IMR-90 (cell line): ENCODE measurements around the gene TBC1D17. TPM values are rescaled to one million over a fixed set of nuclear protein-coding genes. Genes with fewer than 3 reads are reported as not detected.

Experiments
- ATAC-seq: fragments of 200-7000 bp; cut with Tn5 transposase; 2 replicates; pipeline ENCODE4 v1.9.1; 2020; ENCODE audit warnings: low read depth, mild to moderate bottlenecking, moderate library complexity
- BruUV-seq: library from RNA; stranded (reverse); fragments of 400-500 nt; replicated peaks from 2 replicates; lab custom pipeline; 2021; lab: Mats Ljungman, UMichigan
- CTCF ChIA-PET: fragments of 300-600 bp; formaldehyde crosslinking; extraction: SDS; loops from one replicate; lab custom pipeline; 2021; ENCODE audit warnings: antibody characterized with exemption; lab: Yijun Ruan, JAX
- POLR2A ChIA-PET: fragments of 300-600 bp; sonication (Branson Sonifier 250); formaldehyde crosslinking; loops from one replicate; lab custom pipeline; 2022; ENCODE audit warnings: antibody characterized with exemption; ENCODE audit not compliant: unreplicated experiment; lab: Charles Lee
- DNase-seq: peaks from one replicate; pipeline ENCODE4 v3.0.0; 2013
- H2AFZ ChIP-seq: replicated peaks from 2 replicates; pipeline ENCODE3; 2013; ENCODE audit warnings: low read length, mild to moderate bottlenecking; ENCODE audit not compliant: poor library complexity
- H2AK5ac ChIP-seq: 2 replicates; pipeline ENCODE4 v1.6.1; 2013; ENCODE audit warnings: low read depth, low read length, inconsistent platforms
- H2AK9ac ChIP-seq: replicated peaks from 2 replicates; pipeline ENCODE3; 2013; ENCODE audit warnings: mild to moderate bottlenecking, low read depth, low read length, moderate library complexity; ENCODE audit not compliant: poor library complexity
- H2BK120ac ChIP-seq: 2 replicates; pipeline ENCODE4 v1.6.1; 2013; ENCODE audit warnings: low read depth, low read length, inconsistent platforms
- H2BK15ac ChIP-seq: 3 replicates; pipeline ENCODE4 v1.6.1; 2013; ENCODE audit warnings: low read depth, low read length, inconsistent platforms
- H2BK20ac ChIP-seq: 2 replicates; pipeline ENCODE4 v1.6.1; 2013; ENCODE audit warnings: low read depth, mild to moderate bottlenecking, inconsistent platforms, low read length, moderate library complexity
- H2BK5ac ChIP-seq: 2 replicates; pipeline ENCODE4 v1.6.1; 2013; ENCODE audit warnings: mild to moderate bottlenecking, low read depth, low read length, inconsistent platforms; ENCODE audit not compliant: poor library complexity, severe bottlenecking
- H3K14ac ChIP-seq: replicated peaks from 2 replicates; pipeline ENCODE4 v1.6.1; 2013; ENCODE audit warnings: low read depth, low read length, inconsistent platforms
- H3K18ac ChIP-seq: 2 replicates; pipeline ENCODE4 v1.6.1; 2013; ENCODE audit warnings: low read depth, low read length, control low read depth
- H3K23ac ChIP-seq: 2 replicates; pipeline ENCODE4 v1.6.1; 2013; ENCODE audit warnings: low read depth, low read length, inconsistent platforms
- H3K27ac ChIP-seq: 2 replicates; pipeline ENCODE4 v1.5.1; 2013; ENCODE audit warnings: mild to moderate bottlenecking, control low read depth, low read length; ENCODE audit not compliant: insufficient read depth
- H3K27me3 ChIP-seq: 2 replicates; pipeline ENCODE4 v1.6.1; 2013; ENCODE audit warnings: low read length; ENCODE audit not compliant: control insufficient read depth, insufficient read depth
- H3K36me3 ChIP-seq: 2 replicates; pipeline ENCODE4 v1.6.1; 2013; ENCODE audit warnings: low read length, mixed read lengths; ENCODE audit not compliant: control insufficient read depth, insufficient read depth
- H3K4ac ChIP-seq: 2 replicates; pipeline ENCODE4 v1.6.1; 2013; ENCODE audit warnings: low read depth, low read length, inconsistent platforms
- H3K4me1 ChIP-seq: 2 replicates; pipeline ENCODE4 v1.6.1; 2013; ENCODE audit warnings: low read length, mixed read lengths; ENCODE audit not compliant: control insufficient read depth, insufficient read depth
- H3K4me2 ChIP-seq: 2 replicates; pipeline ENCODE4 v1.6.1; 2013; ENCODE audit warnings: low read depth, mild to moderate bottlenecking, control low read depth, low read length, moderate library complexity
- H3K4me3 ChIP-seq: 2 replicates; pipeline ENCODE4 v1.5.1; 2013; ENCODE audit warnings: low read depth, mild to moderate bottlenecking, control low read depth, low read length, moderate library complexity; ENCODE audit not compliant: insufficient read depth
- H3K56ac ChIP-seq: 2 replicates; pipeline ENCODE4 v1.6.1; 2013; ENCODE audit warnings: low read length, inconsistent platforms; ENCODE audit not compliant: insufficient read depth; ENCODE audit errors: extremely low read depth
- H3K79me1 ChIP-seq, 2 experiments: 2 replicates each; pipeline ENCODE4 v1.6.1; 2013; ENCODE audit warnings: low read length in 2 of 2, inconsistent platforms in 1 of 2, low read depth in 1 of 2
- H3K9ac ChIP-seq: 2 replicates; pipeline ENCODE4 v1.6.1; 2013; ENCODE audit warnings: low read depth, low read length, control low read depth
- H3K9me1 ChIP-seq: 2 replicates; pipeline ENCODE4 v1.6.1; 2013; ENCODE audit warnings: low read length, inconsistent platforms; ENCODE audit not compliant: insufficient read depth
- H3K9me3 ChIP-seq: 2 replicates; pipeline ENCODE4 v1.6.1; 2013; ENCODE audit warnings: low read length; ENCODE audit not compliant: control insufficient read depth, insufficient read depth
- H4K20me1 ChIP-seq: 2 replicates; pipeline ENCODE4 v1.6.1; 2013; ENCODE audit warnings: low read length, inconsistent platforms; ENCODE audit not compliant: insufficient read depth
- H4K5ac ChIP-seq: 2 replicates; pipeline ENCODE4 v1.6.1; 2013; ENCODE audit warnings: mild to moderate bottlenecking, low read depth, low read length, control low read depth
- H4K8ac ChIP-seq, 2 experiments: 2 replicates each; pipeline ENCODE4 v1.6.1; 2013; ENCODE audit warnings: low read depth in 2 of 2, low read length in 2 of 2, control low read depth in 1 of 2, inconsistent platforms in 1 of 2
- H4K91ac ChIP-seq: 2 replicates; pipeline ENCODE4 v1.6.1; 2013; ENCODE audit warnings: low read depth, low read length, inconsistent platforms; ENCODE audit not compliant: insufficient read depth
- BHLHE40 ChIP-seq: fragments of 150-350 bp; IDR thresholded peaks from 2 replicates; pipeline ENCODE4 v1.6.1; 2016; ENCODE audit warnings: mild to moderate bottlenecking, low read depth, low read length
- CEBPB ChIP-seq: IDR thresholded peaks from 2 replicates; pipeline ENCODE4 v1.6.1; 2012; ENCODE audit warnings: low read depth, low read length, improper control_type of control experiment
- CHD1 ChIP-seq: IDR thresholded peaks from 2 replicates; pipeline ENCODE4 v1.6.1; 2012; ENCODE audit warnings: low read depth, low read length, improper control_type of control experiment
- CTCF ChIP-seq: conservative IDR thresholded peaks from 2 replicates; pipeline ENCODE4 v1.5.1; 2012; ENCODE audit warnings: mild to moderate bottlenecking, low read depth, low read length, improper control_type of control experiment
- ELK1 ChIP-seq: fragments of 150-350 bp; IDR thresholded peaks from 2 replicates; pipeline ENCODE4 v1.6.1; 2016; ENCODE audit warnings: low read depth, mild to moderate bottlenecking, low read length, moderate library complexity, borderline replicate concordance
- FOS ChIP-seq: fragments of 150-350 bp; IDR thresholded peaks from 2 replicates; pipeline ENCODE4 v1.6.1; 2016; ENCODE audit warnings: low read depth, low read length
- MAFK ChIP-seq: IDR thresholded peaks from 2 replicates; pipeline ENCODE4 v1.6.1; 2012; ENCODE audit warnings: low read depth, low read length, improper control_type of control experiment
- MAZ ChIP-seq: IDR thresholded peaks from 2 replicates; pipeline ENCODE4 v1.6.1; 2012; ENCODE audit warnings: low read depth, mild to moderate bottlenecking, low read length, improper control_type of control experiment, moderate library complexity, borderline replicate concordance
- MXI1 ChIP-seq: IDR thresholded peaks from 2 replicates; pipeline ENCODE4 v1.6.1; 2012; ENCODE audit warnings: low read depth, mild to moderate bottlenecking, low read length, moderate library complexity, borderline replicate concordance
- NFE2L2 ChIP-seq: fragments of 150-350 bp; IDR thresholded peaks from 2 replicates; pipeline ENCODE4 v1.6.1; 2016; ENCODE audit warnings: low read depth, mild to moderate bottlenecking, low read length
- POLR2A ChIP-seq: IDR thresholded peaks from 2 replicates; pipeline ENCODE4 v1.6.1; 2012; ENCODE audit warnings: mild to moderate bottlenecking, low read depth, low read length
- RAD21 ChIP-seq: IDR thresholded peaks from 2 replicates; pipeline ENCODE4 v1.6.1; 2012; ENCODE audit warnings: low read length, improper control_type of control experiment
- RCOR1 ChIP-seq: IDR thresholded peaks from 2 replicates; pipeline ENCODE4 v1.6.1; 2012; ENCODE audit warnings: mild to moderate bottlenecking, low read length, improper control_type of control experiment; ENCODE audit not compliant: insufficient replicate concordance
- RFX5 ChIP-seq: IDR thresholded peaks from 2 replicates; pipeline ENCODE4 v1.8.0; 2012; ENCODE audit warnings: low read depth, mild to moderate bottlenecking, low read length, moderate library complexity
- SMC3 ChIP-seq: fragments of 150-350 bp; IDR thresholded peaks from 2 replicates; pipeline ENCODE4 v1.6.1; 2016; ENCODE audit warnings: low read depth, mild to moderate bottlenecking, antibody characterized with exemption, low read length, moderate library complexity
- USF2 ChIP-seq: fragments of 150-350 bp; IDR thresholded peaks from 2 replicates; pipeline ENCODE4 v1.6.1; 2017; ENCODE audit warnings: mild to moderate bottlenecking, antibody characterized with exemption, low read length, low read depth
- WGBS, 2 experiments: methylation state at CpG; one replicate each; pipeline versions ENCODE4 v1.1.5 to v1.1.7; 2013; ENCODE audit warnings: missing lambda C conversion rate in 2 of 2; ENCODE audit not compliant: insufficient read length in 1 of 2; ENCODE audit errors: extremely low coverage in 2 of 2; 5-methylcytosine and 5-hydroxymethylcytosine counted together
- dilution Hi-C: fragments of 300-500 bp; cut with HindIII; formaldehyde crosslinking; loops from one replicate; pipeline ENCODE4 v1.14.3; 2018; ENCODE audit warnings: low sequenced_read_pairs; ENCODE audit not compliant: unreplicated experiment
- in situ Hi-C: fragments of 300-500 bp; cut with MboI; formaldehyde crosslinking; loops from 3 replicates; pipeline ENCODE4 v1.14.3; 2019; ENCODE audit warnings: low sequenced_read_pairs, inconsistent platforms, mixed read lengths
- intact Hi-C: fragments of 100-400 bp; cut with micrococcal nuclease; formaldehyde crosslinking; loops from 2 replicates; pipeline ENCODE4 v1.10.0; 2022
- polyA plus RNA-seq, 3 experiments: library from polyadenylated mRNA; depleted of rRNA; stranded (reverse); fragments of >200 nt; gene quantifications; 2 replicates each; pipeline ENCODE4 v1.2.3, GENCODE V29; 2012; ENCODE audit warnings: low replicate concordance in 1 of 3
- total RNA-seq: library from RNA; depleted of rRNA; stranded (reverse); fragments of >200 nt; gene quantifications from 2 replicates; pipeline ENCODE4 v1.2.3, GENCODE V29; 2012

The TBC1D17 gene
- total and polyA plus RNA-seq, 2 of the 4 experiments (the other 2 are of a cell fraction), result 1.1 to 27.8 TPM

- WGBS, 2 experiments, result no CpG with 5 or more reads among the region's 17 CpGs
- H3K14ac ChIP-seq, result no peak overlapping the region
- H3K18ac ChIP-seq, result no peak overlapping the region
- CTCF ChIA-PET, result no interaction called here
- TF ChIP-seq FOS (no peak), MXI1 (no peak), MAFK (no peak), RFX5 (no peak), POLR2A (no peak), ELK1 (no peak), SMC3 (no peak), CTCF (no peak), RAD21 (no peak), CHD1 (no peak), NFE2L2 (no peak), RCOR1 (no peak), USF2 (no peak), CEBPB (no peak), MAZ (no peak), BHLHE40 (no peak)
- no peaks in the 10 kb centered on the region for H3K9me1 ChIP-seq
- H2AK5ac ChIP-seq, result peak overlapping the region; percentile 58
- no peak overlapping the region for H4K91ac ChIP-seq
- H2AFZ ChIP-seq, result no peak overlapping the region
- in situ Hi-C loops (no loop called here), intact Hi-C loops (no loop called here), dilution Hi-C loops (no loop called here)
- H3K4me3 ChIP-seq, result no peak overlapping the region
- H3K23ac ChIP-seq, result no peak overlapping the region
- DNase-seq, result no peak
- no peak for ATAC-seq
- peaks cover 8% of the 10 kb centered on the region; the same call in 1 of the 2 replicates for H3K27me3 ChIP-seq
- H4K20me1 ChIP-seq, result no peaks in the 10 kb centered on the region
- no peaks in the 10 kb centered on the region for H3K36me3 ChIP-seq
- no peak overlapping the region for H2BK5ac ChIP-seq
- no peaks in the 10 kb centered on the region for H3K9me3 ChIP-seq
- H3K79me1 ChIP-seq, result no peaks in the 10 kb centered on the region
- H2BK120ac ChIP-seq, result 0 out of 2 replicates have a peak overlapping the region, but pooled peaks have one; percentile 23
- BruUV-seq, result no TSS peak
- H4K5ac ChIP-seq, result no peak overlapping the region
- no peak overlapping the region for H2BK15ac ChIP-seq
- H3K9ac ChIP-seq, result no peak overlapping the region
- no peak overlapping the region for H3K27ac ChIP-seq
- H3K4ac ChIP-seq, result no peak overlapping the region
- peak overlapping the region; percentile 70 for H2AK9ac ChIP-seq
- no peak overlapping the region for H4K8ac ChIP-seq
- H2BK20ac ChIP-seq, result 0 out of 2 replicates have a peak overlapping the region, but pooled peaks have one; percentile 53
- peaks cover 8% of the 10 kb centered on the region for H3K4me1 ChIP-seq
- no peak overlapping the region for H3K4me2 ChIP-seq
- no peak overlapping the region for H3K56ac ChIP-seq
- POLR2A ChIA-PET, result no interaction called here
Observed at GRCh38 chr19:49895566-49896297, 18.2 kb downstream of the TBC1D17 start.
